HG03342 (cell line): Measurements from ENCODE around the gene HLF.

Source experiments
- ATAC-seq: cut with Tn5 transposase; IDR thresholded peaks from one replicate; pipeline ENCODE4 v1.9.1; 2021; ENCODE audit warnings: mild to moderate bottlenecking, moderate library complexity; ENCODE audit not compliant: unreplicated experiment

HLF gene

GRCh38 chr17:55274355-55275255, 9.8 kb downstream of the HLF start:
- no peak for ATAC-seq

- no peak for ATAC-seq
Measured at GRCh38 chr17:55275894-55276804, 11.4 kb downstream of the HLF start.

- ATAC-seq = no peak
Measured at GRCh38 chr17:55278173-55278961, 13.6 kb downstream of the HLF start.

- ATAC-seq = no peak
Measured at GRCh38 chr17:55279203-55279602, 14.4 kb downstream of the HLF start.

- ATAC-seq = no peak
Measured at GRCh38 chr17:55279788-55280187, 15.0 kb downstream of the HLF start.

- ATAC-seq = no peak
Measured at GRCh38 chr17:55280212-55280611, 15.5 kb downstream of the HLF start.

GRCh38 chr17:55281649-55282378, 17.1 kb downstream of the HLF start:
- ATAC-seq = no peak

- ATAC-seq = no peak
Measured at GRCh38 chr17:55282379-55282702, 17.6 kb downstream of the HLF start.

GRCh38 chr17:55282741-55283140, 18.0 kb downstream of the HLF start:
- no peak for ATAC-seq

GRCh38 chr17:55283256-55283965, 18.7 kb downstream of the HLF start:
- no peak for ATAC-seq

- ATAC-seq = no peak
Measured at GRCh38 chr17:55284001-55284884, 19.5 kb downstream of the HLF start.

GRCh38 chr17:55284944-55285339, 20.2 kb downstream of the HLF start:
- no peak for ATAC-seq

- no peak for ATAC-seq
Measured at GRCh38 chr17:55285340-55286301, 20.9 kb downstream of the HLF start.

GRCh38 chr17:55286681-55287589, 22.2 kb downstream of the HLF start:
- ATAC-seq = no peak

GRCh38 chr17:55288356-55289105, 23.8 kb downstream of the HLF start:
- ATAC-seq = no peak

GRCh38 chr17:55289106-55289446, 24.3 kb downstream of the HLF start:
- ATAC-seq = no peak
